Measurements from ENCODE around the gene FAM219B. TPM values are rescaled to one million over a fixed set of nuclear protein-coding genes. Genes with fewer than 3 reads are reported as not detected.
A peak's percentile ranks its signal among the peaks of the same experiment; 100 is the strongest.
"Not testable (repeated sequence)": the region's sequence is repeated elsewhere in the genome, so short reads cannot be mapped to it uniquely, and the experiment has no call there.

The FAM219B gene
- total RNA-seq, 2 experiments from 2014 or later, result 21.5 to 26.8 TPM

DNA sequence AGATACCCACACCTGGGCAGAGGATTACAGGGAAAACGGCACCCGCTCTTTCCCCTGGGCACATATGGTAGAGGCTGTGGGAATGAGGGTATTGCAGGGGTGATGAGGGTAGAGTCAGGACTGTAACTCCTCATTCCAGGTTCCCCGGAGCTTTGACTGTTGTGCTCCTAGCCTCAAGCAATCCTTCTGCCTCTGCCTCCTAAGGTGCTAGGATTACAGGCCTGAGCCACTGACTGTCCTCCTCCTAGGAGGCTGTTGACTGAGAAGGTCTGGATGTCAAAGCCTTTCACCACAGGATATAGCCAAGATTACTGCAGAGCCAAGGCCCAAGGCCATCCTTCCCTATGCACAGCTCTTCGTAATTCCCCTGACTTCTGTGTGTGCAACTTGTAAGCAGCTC lies 17.9 kb downstream of the FAM219B start:
- intact Hi-C loops (cut with DNase I, micrococcal nuclease), result loop anchor here in 1 of 2 experiments (1.0 kb wide), 1 partner anchor 15 kb away; the partner anchor contains the start of gene SCAMP2
- no peak for ATAC-seq (ENCODE audit: poor library complexity)
- peak overlapping the region; percentile 88 for H3K4me3 Mint-ChIP-seq

DNA sequence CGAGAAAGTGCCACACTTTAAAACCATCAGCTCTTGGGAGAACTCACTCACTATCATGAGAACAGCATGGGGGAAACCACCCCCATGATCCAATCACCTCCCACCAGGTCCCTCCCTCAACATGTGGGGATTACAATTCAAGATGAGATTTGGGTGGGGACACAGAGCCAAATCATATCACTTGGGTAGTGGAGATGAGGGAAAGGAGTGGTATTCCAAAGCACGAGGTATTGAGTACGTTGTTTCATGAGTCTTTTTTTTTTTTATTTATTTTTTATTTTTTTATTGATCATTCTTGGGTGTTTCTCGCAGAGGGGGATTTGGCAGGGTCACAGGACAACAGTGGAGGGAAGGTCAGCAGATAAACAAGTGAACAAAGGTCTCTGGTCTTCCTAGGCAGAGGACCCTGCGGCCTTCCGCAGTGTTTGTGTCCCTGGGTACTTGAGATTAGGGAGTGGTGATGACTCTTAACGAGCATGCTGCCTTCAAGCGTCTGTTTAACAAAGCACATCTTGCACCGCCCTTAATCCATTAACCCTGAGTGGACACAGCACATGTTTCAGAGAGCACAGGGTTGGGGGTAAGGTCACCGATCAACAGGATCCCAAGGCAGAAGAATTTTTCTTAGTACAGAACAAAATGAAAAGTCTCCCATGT lies 19.0 kb downstream of the FAM219B start:
- peaks cover 29% of the 10 kb centered on the region for H3K4me1 Mint-ChIP-seq (ENCODE audit: low read depth)
- H3K27me3 ChIP-seq (ENCODE audit: control insufficient read depth in 1 of 2, insufficient read depth in 2 of 2, low read length in 2 of 2); DNase-seq; H3K27ac Mint-ChIP-seq; intact Hi-C loops (cut with DNase I, micrococcal nuclease); H3K4me3 ChIP-seq (ENCODE audit: low read length); H3K27ac ChIP-seq (ENCODE audit: low read depth in 1 of 2, low read length in 2 of 2); ATAC-seq (ENCODE audit: poor library complexity); H3K9me3 Mint-ChIP-seq; H3K9me3 ChIP-seq (ENCODE audit: control insufficient read depth in 1 of 2, insufficient read depth in 1 of 2, low read length in 2 of 2); H3K27me3 Mint-ChIP-seq: not testable (repeated sequence)
- POLR2A ChIA-PET, result interaction anchor here (1.1 kb wide), 1 partner anchor 14 kb away, joined by 5 read pairs; no protein-coding TSS in a partner anchor
- peaks cover 19% of the 10 kb centered on the region for H3K36me3 Mint-ChIP-seq (ENCODE audit: low read depth)
- Histone ChIP-seq H3K4me1 (ENCODE audit: insufficient read depth, low read length) (peaks cover 45% of the 10 kb centered on the region), H3K36me3 (ENCODE audit: insufficient read depth, low read length) (peaks cover 10% of the 10 kb centered on the region)
- peak overlapping the region; percentile 46 for H3K4me3 Mint-ChIP-seq
- CTCF ChIA-PET, result interaction anchor here (1.0 kb wide), 1 partner anchor 14 kb away, joined by 3 read pairs; no protein-coding TSS in a partner anchor

More for the DNA sequence above, 17.9 kb downstream of the FAM219B start:
- Histone ChIP-seq H3K9me3 (ENCODE audit: control insufficient read depth in 1 of 2, insufficient read depth in 1 of 2, low read length in 2 of 2) (no peaks in the 10 kb centered on the region), H3K36me3 (ENCODE audit: insufficient read depth, low read length) (peaks cover 11% of the 10 kb centered on the region), H3K27ac (ENCODE audit: low read depth in 1 of 2, low read length in 2 of 2) (peak overlapping the region in 1 of 2 donors; percentile 89), H3K27me3 (ENCODE audit: control insufficient read depth in 1 of 2, insufficient read depth in 2 of 2, low read length in 2 of 2) (no peaks in the 10 kb centered on the region), H3K4me1 (ENCODE audit: insufficient read depth, low read length) (peaks cover 55% of the 10 kb centered on the region), H3K4me3 (ENCODE audit: low read length) (no peak overlapping the region)
- Mint-ChIP-seq H3K4me1 (ENCODE audit: low read depth) (peaks cover 39% of the 10 kb centered on the region), H3K9me3 (no peaks in the 10 kb centered on the region), H3K27ac (peak overlapping the region; percentile 86), H3K27me3 (no peaks in the 10 kb centered on the region), H3K36me3 (ENCODE audit: low read depth) (peaks cover 24% of the 10 kb centered on the region)
- CTCF ChIA-PET, result no interaction called here
- POLR2A ChIA-PET, result interaction anchor here (1.1 to 2.1 kb wide), 3 partner anchors 13 to 18 kb away, joined by 5 to 15 read pairs (median 8); partner anchors contain the start of genes FAM219B and SCAMP2
- TF ChIP-seq, protein P1, sequence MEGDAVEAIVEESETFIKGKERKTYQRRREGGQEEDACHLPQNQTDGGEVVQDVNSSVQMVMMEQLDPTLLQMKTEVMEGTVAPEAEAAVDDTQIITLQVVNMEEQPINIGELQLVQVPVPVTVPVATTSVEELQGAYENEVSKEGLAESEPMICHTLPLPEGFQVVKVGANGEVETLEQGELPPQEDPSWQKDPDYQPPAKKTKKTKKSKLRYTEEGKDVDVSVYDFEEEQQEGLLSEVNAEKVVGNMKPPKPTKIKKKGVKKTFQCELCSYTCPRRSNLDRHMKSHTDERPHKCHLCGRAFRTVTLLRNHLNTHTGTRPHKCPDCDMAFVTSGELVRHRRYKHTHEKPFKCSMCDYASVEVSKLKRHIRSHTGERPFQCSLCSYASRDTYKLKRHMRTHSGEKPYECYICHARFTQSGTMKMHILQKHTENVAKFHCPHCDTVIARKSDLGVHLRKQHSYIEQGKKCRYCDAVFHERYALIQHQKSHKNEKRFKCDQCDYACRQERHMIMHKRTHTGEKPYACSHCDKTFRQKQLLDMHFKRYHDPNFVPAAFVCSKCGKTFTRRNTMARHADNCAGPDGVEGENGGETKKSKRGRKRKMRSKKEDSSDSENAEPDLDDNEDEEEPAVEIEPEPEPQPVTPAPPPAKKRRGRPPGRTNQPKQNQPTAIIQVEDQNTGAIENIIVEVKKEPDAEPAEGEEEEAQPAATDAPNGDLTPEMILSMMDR (IDR thresholded peaks at IDR 0.05), result no peak
- no peak for DNase-seq

DNA sequence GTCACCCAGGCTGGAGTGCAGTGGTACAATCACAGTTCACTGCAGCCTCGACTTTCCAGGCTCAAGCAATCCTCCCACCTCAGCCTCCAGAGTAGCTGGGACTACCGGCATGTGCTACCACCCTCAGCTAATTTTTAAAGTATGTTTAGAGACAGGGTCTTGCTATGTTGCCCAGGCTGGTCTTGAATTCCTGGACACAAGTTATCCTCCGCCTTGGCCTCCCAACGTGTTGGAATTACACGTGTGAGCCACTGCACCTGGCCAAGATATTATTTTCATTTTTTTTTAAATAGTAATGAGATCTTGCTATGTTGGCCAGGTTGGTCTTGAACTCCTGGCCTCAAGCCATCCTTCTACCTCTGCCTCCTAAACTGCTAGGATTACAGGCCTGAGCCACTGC lies 21.2 kb downstream of the FAM219B start:
- DNase-seq, result no peak
- Mint-ChIP-seq H3K36me3 (ENCODE audit: low read depth) (peaks cover 4% of the 10 kb centered on the region), H3K27me3 (no peaks in the 10 kb centered on the region), H3K9me3 (no peaks in the 10 kb centered on the region), H3K4me1 (ENCODE audit: low read depth) (peaks cover 15% of the 10 kb centered on the region), H3K27ac (no peak overlapping the region), H3K4me3 (no peak overlapping the region)
- no peak for ATAC-seq (ENCODE audit: poor library complexity)
- no peak overlapping the region for H3K4me3 ChIP-seq (ENCODE audit: low read length)
- H3K27me3 ChIP-seq (ENCODE audit: control insufficient read depth in 1 of 2, insufficient read depth in 2 of 2, low read length in 2 of 2), result no peaks in the 10 kb centered on the region
- intact Hi-C loops (cut with DNase I, micrococcal nuclease), result no loop called here
- ChIA-PET CTCF (interaction anchor here (1.2 kb wide), 1 partner anchor 16 kb away, joined by 4 read pairs; no protein-coding TSS in a partner anchor), POLR2A (no interaction called here)
- H3K9me3 ChIP-seq (ENCODE audit: control insufficient read depth in 1 of 2, insufficient read depth in 1 of 2, low read length in 2 of 2), result peaks cover 0 to 3% of the 10 kb centered on the region in 2 experiments
- TF ChIP-seq, protein P1 (IDR thresholded peaks at IDR 0.05), result no peak
- H3K4me1 ChIP-seq (ENCODE audit: insufficient read depth, low read length), result peaks cover 30% of the 10 kb centered on the region
- no peak overlapping the region for H3K27ac ChIP-seq (ENCODE audit: low read depth in 1 of 2, low read length in 2 of 2)
- no peaks in the 10 kb centered on the region for H3K36me3 ChIP-seq (ENCODE audit: insufficient read depth, low read length)
